Measurements from ENCODE around the gene HELZ2.
A peak's percentile ranks its signal among the peaks of the same experiment; 100 is the strongest.

The HELZ2 gene

DNA sequence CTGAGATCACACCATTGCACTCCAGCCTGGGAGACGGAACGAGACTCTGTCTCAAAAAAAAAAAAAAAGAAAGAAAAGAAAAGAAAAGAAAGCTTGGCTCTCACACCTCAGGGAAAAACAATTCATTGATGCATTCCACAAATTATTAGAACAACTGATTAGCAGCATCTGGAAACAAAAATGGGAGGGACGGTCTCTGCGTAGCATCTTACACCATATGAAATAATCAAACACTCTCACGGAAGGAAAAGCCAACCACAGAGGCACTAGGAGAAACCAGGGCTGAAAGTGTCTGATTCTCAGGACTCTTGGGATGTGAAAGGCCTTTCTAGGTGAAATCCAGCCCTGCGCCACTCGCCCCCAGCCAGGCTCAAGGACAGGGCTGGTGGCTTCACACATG lies 2.3 kb upstream of the HELZ2 start:
- Histone ChIP-seq H3K4me3 (ENCODE audit: low read length, poor library complexity, severe bottlenecking) (no peak overlapping the region), H2AFZ (ENCODE audit: low read length) (no peak overlapping the region), H3K27me3 (ENCODE audit: insufficient read depth, low read length, poor library complexity, severe bottlenecking) (no peaks in the 10 kb centered on the region), H3K9ac (ENCODE audit: low read depth, low read length, poor library complexity, severe bottlenecking) (no peak overlapping the region), H3K9me2 (replicated peaks; ENCODE audit: low read depth, low read length) (no peaks in the 10 kb centered on the region), H3K79me2 (ENCODE audit: insufficient read depth, low read length) (no peaks in the 10 kb centered on the region), H4K20me1 (ENCODE audit: insufficient read depth, low read length, poor library complexity, severe bottlenecking) (no peaks in the 10 kb centered on the region), H3F3A (ENCODE audit: low read depth) (no peaks in the 10 kb centered on the region), H3K4me1 (ENCODE audit: insufficient read depth, low read length, poor library complexity, severe bottlenecking) (peaks cover 16% of the 10 kb centered on the region), H3K9me3 (ENCODE audit: insufficient read depth, low read depth, low read length) (no peaks in the 10 kb centered on the region), H3K36me3 (ENCODE audit: insufficient read depth, low read length) (no peaks in the 10 kb centered on the region), H3K4me2 (ENCODE audit: low read depth, low read length, poor library complexity, severe bottlenecking) (no peak overlapping the region)
- TF ChIP-seq CTCF (conservative IDR thresholded peaks at IDR 0.05; ENCODE audit: low read length) (no peak), EZH2phosphoT487 (IDR thresholded peaks at IDR 0.05; ENCODE audit: borderline replicate concordance) (no peak)

GRCh38 chr20:63574829-63575743 lies 1.0 kb upstream of the HELZ2 start:
- Histone ChIP-seq H3K4me2 (ENCODE audit: low read depth, low read length, poor library complexity, severe bottlenecking) (peak overlapping the region; percentile 89), H2AFZ (ENCODE audit: low read length) (no peak overlapping the region; the same call in 1 of the 2 replicates), H3K9me3 (ENCODE audit: insufficient read depth, low read depth, low read length) (no peaks in the 10 kb centered on the region), H3K4me3 (ENCODE audit: low read length, poor library complexity, severe bottlenecking) (peak overlapping the region; percentile 72), H3K9me2 (replicated peaks; ENCODE audit: low read depth, low read length) (no peaks in the 10 kb centered on the region), H3K36me3 (ENCODE audit: insufficient read depth, low read length) (no peaks in the 10 kb centered on the region), H3K27me3 (ENCODE audit: insufficient read depth, low read length, poor library complexity, severe bottlenecking) (no peaks in the 10 kb centered on the region), H3K4me1 (ENCODE audit: insufficient read depth, low read length, poor library complexity, severe bottlenecking) (peaks cover 16% of the 10 kb centered on the region), H3F3A (ENCODE audit: low read depth) (no peaks in the 10 kb centered on the region), H3K9ac (ENCODE audit: low read depth, low read length, poor library complexity, severe bottlenecking) (peak overlapping the region; percentile 67), H4K20me1 (ENCODE audit: insufficient read depth, low read length, poor library complexity, severe bottlenecking) (no peaks in the 10 kb centered on the region), H3K79me2 (ENCODE audit: insufficient read depth, low read length) (no peaks in the 10 kb centered on the region)
- no peak for TF ChIP-seq EZH2phosphoT487 (IDR thresholded peaks at IDR 0.05; ENCODE audit: borderline replicate concordance)
- no peak for TF ChIP-seq CTCF (conservative IDR thresholded peaks at IDR 0.05; ENCODE audit: low read length)

GRCh38 chr20:63573647-63574131 lies 350 bp downstream of the HELZ2 start:
- Histone ChIP-seq H3K36me3 (ENCODE audit: insufficient read depth, low read length) (no peaks in the 10 kb centered on the region), H3F3A (ENCODE audit: low read depth) (no peaks in the 10 kb centered on the region), H3K9ac (ENCODE audit: low read depth, low read length, poor library complexity, severe bottlenecking) (peak overlapping the region; percentile 68), H3K27me3 (ENCODE audit: insufficient read depth, low read length, poor library complexity, severe bottlenecking) (peaks cover 4% of the 10 kb centered on the region), H3K4me2 (ENCODE audit: low read depth, low read length, poor library complexity, severe bottlenecking) (peak overlapping the region; percentile 85), H3K9me3 (ENCODE audit: insufficient read depth, low read depth, low read length) (no peaks in the 10 kb centered on the region), H4K20me1 (ENCODE audit: insufficient read depth, low read length, poor library complexity, severe bottlenecking) (peaks cover 7% of the 10 kb centered on the region), H3K4me1 (ENCODE audit: insufficient read depth, low read length, poor library complexity, severe bottlenecking) (peaks cover 24% of the 10 kb centered on the region), H3K9me2 (replicated peaks; ENCODE audit: low read depth, low read length) (no peaks in the 10 kb centered on the region), H2AFZ (ENCODE audit: low read length) (no peak overlapping the region), H3K79me2 (ENCODE audit: insufficient read depth, low read length) (no peaks in the 10 kb centered on the region), H3K4me3 (ENCODE audit: low read length, poor library complexity, severe bottlenecking) (peak overlapping the region; percentile 76)
- no peak for TF ChIP-seq EZH2phosphoT487 (IDR thresholded peaks at IDR 0.05; ENCODE audit: borderline replicate concordance)
- TF ChIP-seq CTCF (conservative IDR thresholded peaks at IDR 0.05; ENCODE audit: low read length), result no peak

All from Loucy (cell line).